ENCODE measurements around the gene RGCC.

DNA sequence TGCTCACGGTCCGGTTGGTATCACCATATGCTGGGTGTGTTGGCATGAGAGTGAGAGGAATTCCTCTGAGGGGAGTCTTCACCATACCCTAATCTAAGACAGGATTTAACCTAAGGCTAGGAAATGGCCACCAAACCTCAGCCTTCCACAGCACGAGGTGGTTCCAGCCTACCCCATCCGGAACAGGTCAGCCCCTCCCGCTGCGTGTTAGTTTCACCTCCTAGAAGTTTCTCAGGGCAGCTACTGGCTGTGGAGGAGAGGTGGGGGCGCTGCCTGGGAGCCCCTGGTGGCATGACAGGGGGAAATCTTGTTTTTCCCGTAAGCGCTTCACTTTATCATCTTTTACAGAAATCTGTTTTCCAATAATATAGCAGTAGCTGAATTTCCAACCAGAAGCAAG is 55.1 kb downstream of the RGCC start:
- no peak for TF ChIP-seq CTCF (IDR thresholded peaks at IDR 0.05)
- no peak for TF ChIP-seq EP300 (IDR thresholded peaks at IDR 0.05)
- TF ChIP-seq POLR2AphosphoS5 (IDR thresholded peaks at IDR 0.05), result no peak
- TF ChIP-seq POLR2A (IDR thresholded peaks at IDR 0.05), result no peak

Data from stomach (tissue), 4 donors.